A549 (cell line): ENCODE data around the gene PSMB9. TPM values are rescaled to one million over a fixed set of nuclear protein-coding genes. Genes with fewer than 3 reads are reported as not detected.

Source experiments
- ATAC-seq, 2 experiments: fragments of 200-7000 bp in 1 of 2; fragments of >200 bp in 1 of 2; cut with Nextera tagmentation in 1 of 2; cut with Tn5 transposase in 1 of 2; 3 replicates each; pipeline versions ENCODE4 v1.8.0 to v1.9.1; 2018 to 2020; ENCODE audit warnings: mild to moderate bottlenecking in 1 of 2, moderate library complexity in 1 of 2
- CTCF ChIA-PET: fragments of 300-600 bp; sonication (Branson Sonifier 250); formaldehyde crosslinking; extraction: SDS; loops from one replicate; lab custom pipeline; 2021; ENCODE audit warnings: antibody characterized with exemption, inconsistent platforms; lab: Yijun Ruan, JAX
- POLR2A ChIA-PET: fragments of 350-600 bp; formaldehyde crosslinking; extraction: SDS; loops from one replicate; lab custom pipeline; 2021; ENCODE audit warnings: antibody characterized with exemption, inconsistent platforms; lab: Yijun Ruan, JAX
- DNase-seq, 2 experiments: peaks; one replicate each; pipeline versions ENCODE4 v3.0.0 to v3.0.0-alpha.2; 2011 to 2016; ENCODE audit warnings: low read depth in 1 of 2, low spot score in 1 of 2
- FAIRE-seq: peaks from 2 replicates; lab custom pipeline; 2011; peaks lifted over from hg19 to GRCh38; lab: Jason Lieb, UNC
- H3K27ac ChIP-seq, 2 experiments: fragments of >200 bp; sonication (Bioruptor Twin); formaldehyde crosslinking; 3 replicates each; pipeline ENCODE4 v1.5.1; 2016 to 2017
- H3K4me1 ChIP-seq: fragments of >200 bp; sonication (Bioruptor Twin); formaldehyde crosslinking; 3 replicates; pipeline ENCODE4 v1.6.1; 2016
- H3K4me2 ChIP-seq: fragments of >200 bp; sonication (Bioruptor Twin); formaldehyde crosslinking; 3 replicates; pipeline ENCODE4 v1.6.1; 2016
- H3K4me3 ChIP-seq: fragments of >200 bp; sonication (Bioruptor Twin); formaldehyde crosslinking; 3 replicates; pipeline ENCODE4 v1.5.1; 2016
- H3K9me3 ChIP-seq: fragments of >200 bp; sonication (Bioruptor Twin); formaldehyde crosslinking; 3 replicates; pipeline ENCODE4 v1.6.1; 2016
- CHD2 ChIP-seq: fragments of 150-350 bp; IDR thresholded peaks from 2 replicates; pipeline ENCODE4 v1.6.1; 2014; ENCODE audit warnings: low read length; ENCODE audit not compliant: partially characterized antibody
- CHD4 ChIP-seq: fragments of 200-600 bp; sonication (generic); IDR thresholded peaks from 2 replicates; pipeline ENCODE4 v1.6.1; 2016; ENCODE audit warnings: antibody characterized with exemption, mild to moderate bottlenecking, borderline replicate concordance
- HDAC2 ChIP-seq: fragments of 200-600 bp; sonication (generic); IDR thresholded peaks from 2 replicates; pipeline ENCODE4 v1.6.1; 2016
- HEYL ChIP-seq: fragments of 250-450 bp; sonication (Bioruptor Pico); IDR thresholded peaks from 2 replicates; pipeline ENCODE4 v1.8.0; 2021; ENCODE audit warnings: mild to moderate bottlenecking, moderate library complexity
- MAZ ChIP-seq: fragments of 150-350 bp; IDR thresholded peaks from 2 replicates; pipeline ENCODE4 v1.6.1; 2014; ENCODE audit warnings: antibody characterized with exemption, low read depth, low read length, borderline replicate concordance
- MYC ChIP-seq: IDR thresholded peaks from 2 replicates; pipeline ENCODE4 v1.6.1; 2012; ENCODE audit warnings: mild to moderate bottlenecking, inconsistent platforms, low read length, improper control_type of control experiment, borderline replicate concordance
- PHF8 ChIP-seq: fragments of 200-600 bp; sonication (generic); IDR thresholded peaks from 2 replicates; pipeline ENCODE4 v1.6.1; 2016; ENCODE audit warnings: low read depth, mild to moderate bottlenecking, antibody characterized with exemption, moderate library complexity, borderline replicate concordance
- POLR2AphosphoS2 ChIP-seq: conservative IDR thresholded peaks from 2 replicates; pipeline ENCODE4 v1.6.1; 2012; ENCODE audit warnings: low read length, improper control_type of control experiment, inconsistent platforms
- RCOR1 ChIP-seq: fragments of 150-350 bp; IDR thresholded peaks from 2 replicates; pipeline ENCODE4 v1.6.1; 2014; ENCODE audit warnings: antibody characterized with exemption, low read length, low read depth
- RFX5 ChIP-seq: fragments of 450-650 bp; IDR thresholded peaks from 2 replicates; pipeline ENCODE4 v1.7.1; 2014; ENCODE audit warnings: antibody characterized with exemption, mild to moderate bottlenecking, moderate library complexity
- SMC3 ChIP-seq: fragments of >200 bp; sonication (Bioruptor Twin); formaldehyde crosslinking; IDR thresholded peaks from 3 replicates; pipeline ENCODE4 v1.6.1; 2018; ENCODE audit warnings: inconsistent platforms
- TFCP2L1 ChIP-seq: fragments of 250-450 bp; sonication (Bioruptor Pico); IDR thresholded peaks from 2 replicates; pipeline ENCODE4 v1.5.0; 2021; ENCODE audit warnings: mild to moderate bottlenecking
- ZC3H11A ChIP-seq: fragments of 450-650 bp; IDR thresholded peaks from 2 replicates; pipeline ENCODE4 v1.6.1; 2014; ENCODE audit warnings: antibody characterized with exemption, mild to moderate bottlenecking
- ZFP36 ChIP-seq: fragments of 450-650 bp; IDR thresholded peaks from 2 replicates; pipeline ENCODE4 v1.6.1; 2014; ENCODE audit warnings: borderline replicate concordance; ENCODE audit not compliant: partially characterized antibody
- ZNF302 ChIP-seq: fragments of 250-450 bp; sonication (Bioruptor Pico); IDR thresholded peaks from 2 replicates; pipeline ENCODE4 v1.9.0; 2021; ENCODE audit warnings: inconsistent platforms, mild to moderate bottlenecking, moderate library complexity
- ZSCAN20 ChIP-seq: fragments of 250-450 bp; sonication (Bioruptor Pico); IDR thresholded peaks from 2 replicates; pipeline ENCODE4 v1.8.0; 2022; ENCODE audit warnings: mild to moderate bottlenecking, moderate library complexity
- WGBS: methylation state at CpG from one replicate; pipeline ENCODE4 v1.1.6; 2017; ENCODE audit errors: missing lambda C conversion rate; 5-methylcytosine and 5-hydroxymethylcytosine counted together
- polyA plus RNA-seq, 4 experiments: library from polyadenylated mRNA; depleted of rRNA in 3 of 4; stranded (reverse); fragments of >200 nt; fragmentation: RNase III in 1 of 4; extraction: RNeasy Plus Mini Kit Qiagen cat#74134 plus additional on column Dnase treatment in 1 of 4; gene quantifications; 2 replicates in 3 of 4; 3 replicates in 1 of 4; pipeline ENCODE4 v1.2.3, GENCODE V29; 2011 to 2017
- TF ChIP-seq, protein P1 (sequence below): fragments of 250-450 bp; sonication (Bioruptor Pico); IDR thresholded peaks from 2 replicates; pipeline ENCODE4 v1.5.0; 2021; ENCODE audit warnings: mild to moderate bottlenecking, moderate library complexity, borderline replicate concordance
- TF ChIP-seq, protein P2 (sequence below): fragments of 250-450 bp; sonication (Bioruptor Pico); IDR thresholded peaks from 2 replicates; pipeline ENCODE4 v1.5.0; 2020; ENCODE audit warnings: low read depth, mild to moderate bottlenecking, moderate library complexity
- TF ChIP-seq, protein P3 (sequence below): fragments of 450-650 bp; IDR thresholded peaks from 2 replicates; pipeline ENCODE4 v1.6.1; 2014; ENCODE audit warnings: antibody characterized with exemption

PSMB9 gene
- polyA plus RNA-seq, 2 of the 4 experiments (the other 2 are of a cell fraction) = 9.2 to 12.5 TPM

DNA sequence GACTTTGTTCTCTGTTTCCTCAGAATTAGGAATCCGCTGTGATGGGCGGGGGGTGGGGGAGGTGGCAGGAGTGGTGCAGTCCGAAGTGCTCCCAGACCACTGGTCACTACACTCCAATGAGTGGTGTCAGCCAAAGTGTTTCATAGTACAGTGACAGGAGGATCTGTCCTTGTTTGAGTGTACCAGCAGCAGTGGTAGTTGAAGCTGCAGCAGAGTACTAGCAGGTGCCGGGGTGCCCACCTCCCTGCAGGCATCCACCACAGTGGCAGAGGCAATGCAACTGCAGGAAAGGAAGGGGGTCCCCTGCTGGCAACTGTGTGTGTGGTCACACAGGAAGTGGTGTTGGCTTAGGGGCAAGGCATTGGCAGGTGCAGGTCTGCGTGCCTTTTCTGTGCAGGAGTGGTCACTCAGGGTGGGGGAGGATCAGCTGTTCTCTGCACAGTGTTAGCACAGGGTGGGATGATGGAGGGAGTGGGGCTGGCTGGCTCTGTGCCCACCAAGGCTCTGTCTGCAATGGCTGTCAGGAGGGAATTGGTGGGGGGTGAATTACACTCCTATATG is 46.9 kb upstream of the PSMB9 start:
- FAIRE-seq = no peak
- Histone ChIP-seq H3K9me3 (no peaks in the 10 kb centered on the region), H3K4me1 (no peaks in the 10 kb centered on the region), H3K4me3 (no peak overlapping the region), H3K4me2 (no peak overlapping the region), H3K27ac (no peak overlapping the region)
- DNase-seq = no peak
- ATAC-seq = no peak
- 80% methylated on average over 1 of the region's 5 CpGs for WGBS
- POLR2A ChIA-PET = no interaction called here
- CTCF ChIA-PET = interaction anchor here (0.6 to 1.4 kb wide), 2 partner anchors 394 to 425 kb away, joined by 3 read pairs; no protein-coding TSS in a partner anchor
- no peak for TF ChIP-seq RCOR1
- no peak for TF ChIP-seq TFCP2L1 (CRISPR knock-in tag)
- no peak for TF ChIP-seq RFX5
- TF ChIP-seq, protein P1, sequence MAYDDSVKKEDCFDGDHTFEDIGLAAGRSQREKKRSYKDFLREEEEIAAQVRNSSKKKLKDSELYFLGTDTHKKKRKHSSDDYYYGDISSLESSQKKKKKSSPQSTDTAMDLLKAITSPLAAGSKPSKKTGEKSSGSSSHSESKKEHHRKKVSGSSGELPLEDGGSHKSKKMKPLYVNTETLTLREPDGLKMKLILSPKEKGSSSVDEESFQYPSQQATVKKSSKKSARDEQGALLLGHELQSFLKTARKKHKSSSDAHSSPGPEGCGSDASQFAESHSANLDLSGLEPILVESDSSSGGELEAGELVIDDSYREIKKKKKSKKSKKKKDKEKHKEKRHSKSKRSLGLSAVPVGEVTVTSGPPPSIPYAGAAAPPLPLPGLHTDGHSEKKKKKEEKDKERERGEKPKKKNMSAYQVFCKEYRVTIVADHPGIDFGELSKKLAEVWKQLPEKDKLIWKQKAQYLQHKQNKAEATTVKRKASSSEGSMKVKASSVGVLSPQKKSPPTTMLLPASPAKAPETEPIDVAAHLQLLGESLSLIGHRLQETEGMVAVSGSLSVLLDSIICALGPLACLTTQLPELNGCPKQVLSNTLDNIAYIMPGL (CRISPR knock-in tag) = no peak
- TF ChIP-seq PHF8 = no peak
- no peak for TF ChIP-seq HEYL

DNA sequence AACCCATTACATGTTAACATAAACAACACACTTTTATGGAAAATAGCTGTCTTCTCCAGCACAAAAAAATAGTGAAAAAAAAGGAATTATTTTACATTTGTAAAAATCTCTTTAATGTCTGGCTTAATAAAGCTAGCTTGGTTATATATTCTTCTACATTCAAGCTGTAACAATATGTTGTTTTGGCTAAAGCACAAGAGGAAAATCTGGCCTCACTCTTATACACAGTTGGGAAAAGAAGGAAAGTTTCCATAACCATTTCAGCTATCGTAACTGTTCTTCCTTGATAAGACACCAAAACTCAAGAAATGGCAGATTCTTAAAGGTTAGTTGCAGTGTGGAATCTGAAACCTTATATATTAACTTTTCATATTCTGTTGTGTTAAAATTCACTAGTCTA is 44.8 kb upstream of the PSMB9 start:
- no peaks in the 10 kb centered on the region for H3K9me3 ChIP-seq
- POLR2A ChIA-PET = no interaction called here
- no peaks in the 10 kb centered on the region for H3K4me1 ChIP-seq
- CTCF ChIA-PET = interaction anchor here (0.6 to 0.8 kb wide), 2 partner anchors 13 to 30 kb away, joined by 3 read pairs; partner anchors contain the start of gene TAP2
- DNase-seq = no peak
- TF ChIP-seq, protein P1 (CRISPR knock-in tag) = no peak
- no peak for TF ChIP-seq ZC3H11A
- TF ChIP-seq POLR2AphosphoS2 = no peak
- TF ChIP-seq SMC3 = no peak
- TF ChIP-seq RFX5 = no peak
- TF ChIP-seq MYC = no peak
- TF ChIP-seq HDAC2 = no peak
- no peak for TF ChIP-seq CHD4
- no peak for TF ChIP-seq ZSCAN20
- TF ChIP-seq, protein P2, sequence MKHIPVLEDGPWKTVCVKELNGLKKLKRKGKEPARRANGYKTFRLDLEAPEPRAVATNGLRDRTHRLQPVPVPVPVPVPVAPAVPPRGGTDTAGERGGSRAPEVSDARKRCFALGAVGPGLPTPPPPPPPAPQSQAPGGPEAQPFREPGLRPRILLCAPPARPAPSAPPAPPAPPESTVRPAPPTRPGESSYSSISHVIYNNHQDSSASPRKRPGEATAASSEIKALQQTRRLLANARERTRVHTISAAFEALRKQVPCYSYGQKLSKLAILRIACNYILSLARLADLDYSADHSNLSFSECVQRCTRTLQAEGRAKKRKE (CRISPR knock-in tag) = no peak
- TF ChIP-seq, protein P3, sequence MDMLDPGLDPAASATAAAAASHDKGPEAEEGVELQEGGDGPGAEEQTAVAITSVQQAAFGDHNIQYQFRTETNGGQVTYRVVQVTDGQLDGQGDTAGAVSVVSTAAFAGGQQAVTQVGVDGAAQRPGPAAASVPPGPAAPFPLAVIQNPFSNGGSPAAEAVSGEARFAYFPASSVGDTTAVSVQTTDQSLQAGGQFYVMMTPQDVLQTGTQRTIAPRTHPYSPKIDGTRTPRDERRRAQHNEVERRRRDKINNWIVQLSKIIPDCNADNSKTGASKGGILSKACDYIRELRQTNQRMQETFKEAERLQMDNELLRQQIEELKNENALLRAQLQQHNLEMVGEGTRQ = no peak
- TF ChIP-seq MAZ = no peak
- TF ChIP-seq ZNF302 (CRISPR knock-in tag) = no peak
- no peak for TF ChIP-seq CHD2
- TF ChIP-seq ZFP36 = no peak
- TF ChIP-seq, all 56 proteins: peak for 0
- no peak for FAIRE-seq
- no peak overlapping the region for H3K4me2 ChIP-seq
- H3K27ac ChIP-seq = no peak overlapping the region
- no peak overlapping the region for H3K4me3 ChIP-seq
- 38% methylated on average over 1 of the region's 1 CpG for WGBS
- ATAC-seq = no peak
